Measurements from ENCODE around the gene TMTC2. TPM values are rescaled to one million over a fixed set of nuclear protein-coding genes. Genes with fewer than 3 reads are reported as not detected.

The TMTC2 gene
- polyA plus RNA-seq, 1 experiment: 5.6 TPM

GRCh38 chr12:83016991-83017390, 330.3 kb downstream of the TMTC2 start:
- ChIA-PET POLR2A (no interaction called here), CTCF (no interaction called here)
- H3K36me3 ChIP-seq (ENCODE audit: control insufficient read depth, insufficient read depth, low read length): no peaks in the 10 kb centered on the region
- no peak for TF ChIP-seq CTCF (IDR thresholded peaks at IDR 0.05; ENCODE audit: insufficient read depth, low read depth, low read length)
- no peak for DNase-seq (ENCODE audit: low read depth)
- H3K4me3 ChIP-seq (ENCODE audit: low read depth, low read length): no peak overlapping the region
- H3K27me3 ChIP-seq (ENCODE audit: control insufficient read depth, insufficient read depth, low read length): no peaks in the 10 kb centered on the region

GRCh38 chr12:83018088-83018487, 331.4 kb downstream of the TMTC2 start:
- CTCF ChIA-PET: no interaction called here
- no peaks in the 10 kb centered on the region for H3K36me3 ChIP-seq (ENCODE audit: control insufficient read depth, insufficient read depth, low read length)
- POLR2A ChIA-PET: interaction anchor here (0.7 kb wide), 1 partner anchor 10 kb away, joined by 3 read pairs; no protein-coding TSS in a partner anchor
- no peak for TF ChIP-seq CTCF (IDR thresholded peaks at IDR 0.05; ENCODE audit: insufficient read depth, low read depth, low read length)
- no peak for DNase-seq (ENCODE audit: low read depth)
- H3K27me3 ChIP-seq (ENCODE audit: control insufficient read depth, insufficient read depth, low read length): no peaks in the 10 kb centered on the region
- H3K4me3 ChIP-seq (ENCODE audit: low read depth, low read length): no peak overlapping the region

- no peak for TF ChIP-seq CTCF (IDR thresholded peaks at IDR 0.05; ENCODE audit: insufficient read depth, low read depth, low read length)
- POLR2A ChIA-PET: no interaction called here
- no peaks in the 10 kb centered on the region for H3K27me3 ChIP-seq (ENCODE audit: control insufficient read depth, insufficient read depth, low read length)
- DNase-seq (ENCODE audit: low read depth): no peak
- CTCF ChIA-PET: no interaction called here
- H3K36me3 ChIP-seq (ENCODE audit: control insufficient read depth, insufficient read depth, low read length): no peaks in the 10 kb centered on the region
- H3K4me3 ChIP-seq (ENCODE audit: low read depth, low read length): no peak overlapping the region
These were observed 340.5 kb downstream of the TMTC2 start for GRCh38 chr12:83027021-83027723.

- POLR2A ChIA-PET: no interaction called here
- H3K4me3 ChIP-seq (ENCODE audit: low read depth, low read length): no peak overlapping the region
- no peak for DNase-seq (ENCODE audit: low read depth)
- H3K36me3 ChIP-seq (ENCODE audit: control insufficient read depth, insufficient read depth, low read length): no peaks in the 10 kb centered on the region
- CTCF ChIA-PET: no interaction called here
- H3K27me3 ChIP-seq (ENCODE audit: control insufficient read depth, insufficient read depth, low read length): no peaks in the 10 kb centered on the region
- TF ChIP-seq CTCF (IDR thresholded peaks at IDR 0.05; ENCODE audit: insufficient read depth, low read depth, low read length): no peak
These were observed 344.5 kb downstream of the TMTC2 start for GRCh38 chr12:83031196-83031595.

- POLR2A ChIA-PET: no interaction called here
- CTCF ChIA-PET: no interaction called here
- no peak for TF ChIP-seq CTCF (IDR thresholded peaks at IDR 0.05; ENCODE audit: insufficient read depth, low read depth, low read length)
These were observed 350.1 kb downstream of the TMTC2 start for GRCh38 chr12:83036847-83037246.

More at GRCh38 chr12:83036847-83037246, 350.1 kb downstream of the TMTC2 start:
- DNase-seq (ENCODE audit: low read depth): no peak
- H3K4me3 ChIP-seq (ENCODE audit: low read depth, low read length): no peak overlapping the region
- no peaks in the 10 kb centered on the region for H3K36me3 ChIP-seq (ENCODE audit: control insufficient read depth, insufficient read depth, low read length)
- H3K27me3 ChIP-seq (ENCODE audit: control insufficient read depth, insufficient read depth, low read length): no peaks in the 10 kb centered on the region

Data from BJ (cell line).